ENCODE results near the gene LRP3. TPM values are rescaled to one million over a fixed set of nuclear protein-coding genes. Genes with fewer than 3 reads are reported as not detected.

The LRP3 gene
- polyA plus RNA-seq, 1 donor from 2014 or later: 60.1 TPM

GRCh38 chr19:33203529-33203928 lies 9.4 kb downstream of the LRP3 start:
- Histone ChIP-seq H3K27me3 (ENCODE audit: insufficient read depth, low read depth, low read length) (no peaks in the 10 kb centered on the region), H3K9ac (ENCODE audit: low read length) (no peak overlapping the region), H2AFZ (ENCODE audit: low read depth, low read length) (no peak overlapping the region), H3K4me2 (ENCODE audit: low read length) (no peak overlapping the region), H3K9me3 (ENCODE audit: low read length) (no peaks in the 10 kb centered on the region), H3K4me3 (ENCODE audit: low read length) (no peak overlapping the region), H3K27ac (ENCODE audit: low read length) (no peak overlapping the region), H3F3A (ENCODE audit: insufficient read depth, low read length, poor library complexity, severe bottlenecking) (no peaks in the 10 kb centered on the region), H4K20me1 (ENCODE audit: insufficient read depth) (no peaks in the 10 kb centered on the region), H3K36me3 (ENCODE audit: insufficient read depth, low read length) (peaks cover 6% of the 10 kb centered on the region), H3K79me2 (replicated peaks; ENCODE audit: insufficient read depth, low read length) (no peaks in the 10 kb centered on the region), H3K9me2 (ENCODE audit: insufficient read depth, low read length) (no peaks in the 10 kb centered on the region)
- TF ChIP-seq EZH2 (IDR thresholded peaks at IDR 0.05; ENCODE audit: borderline replicate concordance, insufficient read depth, low read length, poor library complexity, severe bottlenecking) (no peak), POLR2AphosphoS5 (IDR thresholded peaks at IDR 0.05) (no peak), MXI1 (conservative IDR thresholded peaks at IDR 0.05; ENCODE audit: poor library complexity, severe bottlenecking) (no peak), SMC3 (conservative IDR thresholded peaks at IDR 0.05; ENCODE audit: poor library complexity) (no peak), REST (IDR thresholded peaks at IDR 0.05; ENCODE audit: borderline replicate concordance) (no peak), CTCF (IDR thresholded peaks at IDR 0.05; ENCODE audit: poor library complexity, severe bottlenecking) (no peak), RAD21 (conservative IDR thresholded peaks at IDR 0.05) (no peak), EP300 (conservative IDR thresholded peaks at IDR 0.05; ENCODE audit: poor library complexity, severe bottlenecking) (no peak), TAF1 (IDR thresholded peaks at IDR 0.05; ENCODE audit: low read depth) (no peak)

GRCh38 chr19:33204136-33204973 lies 10.2 kb downstream of the LRP3 start:
- Histone ChIP-seq H3K9me3 (ENCODE audit: low read length) (no peaks in the 10 kb centered on the region), H3K79me2 (replicated peaks; ENCODE audit: insufficient read depth, low read length) (no peaks in the 10 kb centered on the region), H2AFZ (ENCODE audit: low read depth, low read length) (no peak overlapping the region), H3K36me3 (ENCODE audit: insufficient read depth, low read length) (peaks cover 6% of the 10 kb centered on the region), H3K27me3 (ENCODE audit: insufficient read depth, low read depth, low read length) (no peaks in the 10 kb centered on the region), H3K9me2 (ENCODE audit: insufficient read depth, low read length) (no peaks in the 10 kb centered on the region), H3K4me2 (ENCODE audit: low read length) (no peak overlapping the region), H3K4me3 (ENCODE audit: low read length) (no peak overlapping the region), H4K20me1 (ENCODE audit: insufficient read depth) (no peaks in the 10 kb centered on the region), H3K27ac (ENCODE audit: low read length) (no peak overlapping the region), H3F3A (ENCODE audit: insufficient read depth, low read length, poor library complexity, severe bottlenecking) (no peaks in the 10 kb centered on the region), H3K9ac (ENCODE audit: low read length) (no peak overlapping the region)
- TF ChIP-seq POLR2AphosphoS5 (IDR thresholded peaks at IDR 0.05) (no peak), TAF1 (IDR thresholded peaks at IDR 0.05; ENCODE audit: low read depth) (no peak), MXI1 (conservative IDR thresholded peaks at IDR 0.05; ENCODE audit: poor library complexity, severe bottlenecking) (no peak), EZH2 (IDR thresholded peaks at IDR 0.05; ENCODE audit: borderline replicate concordance, insufficient read depth, low read length, poor library complexity, severe bottlenecking) (no peak), REST (IDR thresholded peaks at IDR 0.05; ENCODE audit: borderline replicate concordance) (no peak), EP300 (conservative IDR thresholded peaks at IDR 0.05; ENCODE audit: poor library complexity, severe bottlenecking) (no peak), RAD21 (conservative IDR thresholded peaks at IDR 0.05) (no peak), CTCF (IDR thresholded peaks at IDR 0.05; ENCODE audit: poor library complexity, severe bottlenecking) (no peak), SMC3 (conservative IDR thresholded peaks at IDR 0.05; ENCODE audit: poor library complexity) (no peak)

Data from neural cell (in vitro differentiated cells).